ENCODE data around the gene NLRP3. TPM values are rescaled to one million over a fixed set of nuclear protein-coding genes. Genes with fewer than 3 reads are reported as not detected.
"Not testable (repeated sequence)": the region's sequence is repeated elsewhere in the genome, so short reads cannot be mapped to it uniquely, and the experiment has no call there.

Gene NLRP3
- total and polyA plus RNA-seq, 3 experiments from 2014 or later: 1.8 to 3.0 (median 2.6) TPM

DNA sequence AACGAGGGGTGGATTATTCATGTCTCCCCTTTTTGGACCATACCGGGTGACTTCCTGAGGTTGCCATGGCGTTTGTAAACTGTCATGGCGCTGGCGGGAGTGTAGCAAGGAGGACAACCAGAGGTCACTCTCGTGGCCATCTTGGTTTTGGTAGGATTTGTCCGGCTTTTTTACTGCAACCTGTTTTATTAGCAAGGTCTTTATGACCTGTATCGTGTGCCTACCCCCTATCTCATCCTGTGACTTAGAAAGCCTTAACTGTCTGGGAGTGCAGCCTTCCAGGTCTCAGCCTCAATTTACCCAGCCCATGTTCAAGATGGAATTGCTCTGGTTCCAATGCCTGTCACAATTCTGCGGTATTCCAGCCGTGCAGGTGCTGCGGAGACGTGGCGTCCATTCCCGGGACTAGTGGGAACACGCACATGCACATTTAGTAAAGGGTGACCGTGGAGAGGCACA is 44.1 kb upstream of the NLRP3 start:
- peaks cover 6 to 9% (median 8%) of the 10 kb centered on the region in 3 donors for H3K4me1 Mint-ChIP-seq
- Histone ChIP-seq H3K4me3 (ENCODE audit: low read length) (no peak overlapping the region), H3K36me3 (ENCODE audit: insufficient read depth, low read length) (no peaks in the 10 kb centered on the region), H3K27me3 (ENCODE audit: insufficient read depth, low read length, poor library complexity, severe bottlenecking) (no peaks in the 10 kb centered on the region), H3K9me3 (ENCODE audit: low read length) (no peaks in the 10 kb centered on the region), H3K4me1 (ENCODE audit: insufficient read depth, low read length) (no peaks in the 10 kb centered on the region), H3K27ac (ENCODE audit: low read depth, low read length) (no peak overlapping the region)
- POLR2A ChIA-PET: no interaction called here
- DNase-seq: no peak
- CTCF ChIA-PET: interaction anchor here (1.0 to 3.9 kb wide), 5 partner anchors 11 to 159 kb away, joined by 3 to 101 read pairs (median 24); no protein-coding TSS in a partner anchor
- peaks cover 13 to 40% of the 10 kb centered on the region in 2 donors for H3K27me3 Mint-ChIP-seq
- peaks cover 0 to 2% (median 0%) of the 10 kb centered on the region in 3 donors for H3K36me3 Mint-ChIP-seq
- H3K4me3 Mint-ChIP-seq: no peak overlapping the region
- H3K9me3 Mint-ChIP-seq: no peaks in the 10 kb centered on the region
- H3K27ac Mint-ChIP-seq: no peak overlapping the region

- H3K4me3 ChIP-seq (ENCODE audit: low read length): no peak overlapping the region
- H3K27ac Mint-ChIP-seq: no peak overlapping the region
- H3K36me3 Mint-ChIP-seq: peaks cover 0 to 2% (median 0%) of the 10 kb centered on the region in 3 donors
- H3K27me3 ChIP-seq (ENCODE audit: insufficient read depth, low read length, poor library complexity, severe bottlenecking): no peaks in the 10 kb centered on the region
- peak; percentile 28 to 69 (median 38) for DNase-seq
- H3K27ac ChIP-seq (ENCODE audit: low read depth, low read length): no peak overlapping the region
- peaks cover 6 to 9% (median 8%) of the 10 kb centered on the region in 3 donors for H3K4me1 Mint-ChIP-seq
- H3K27me3 Mint-ChIP-seq: peaks cover 12 to 27% of the 10 kb centered on the region in 2 donors
- no peaks in the 10 kb centered on the region for H3K36me3 ChIP-seq (ENCODE audit: insufficient read depth, low read length)
- no peaks in the 10 kb centered on the region for H3K9me3 ChIP-seq (ENCODE audit: low read length)
- ChIA-PET POLR2A (interaction anchor here (0.6 kb wide), 1 partner anchor 61 kb away, joined by 5 read pairs; no protein-coding TSS in a partner anchor), CTCF (interaction anchor here (1.0 to 3.9 kb wide), 16 partner anchors 9 to 329 kb away, joined by 3 to 101 read pairs (median 4); partner anchors contain the start of gene ZNF496)
- no peaks in the 10 kb centered on the region for H3K4me1 ChIP-seq (ENCODE audit: insufficient read depth, low read length)
- H3K4me3 Mint-ChIP-seq: peak overlapping the region; percentile 32 to 77 (median 52)
- H3K9me3 Mint-ChIP-seq: no peaks in the 10 kb centered on the region
These were observed 42.2 kb upstream of the NLRP3 start for GRCh38 chr1:247373721-247374141.

- POLR2A ChIA-PET: not testable (repeated sequence)
- CTCF ChIA-PET: interaction anchor here (1.1 to 3.9 kb wide), 6 partner anchors 8 to 330 kb away, joined by 3 to 101 read pairs (median 20); no protein-coding TSS in a partner anchor
- peaks cover 9 to 25% of the 10 kb centered on the region in 2 donors for H3K27me3 Mint-ChIP-seq
These were observed 41.2 kb upstream of the NLRP3 start for GRCh38 chr1:247374651-247375334.

DNA sequence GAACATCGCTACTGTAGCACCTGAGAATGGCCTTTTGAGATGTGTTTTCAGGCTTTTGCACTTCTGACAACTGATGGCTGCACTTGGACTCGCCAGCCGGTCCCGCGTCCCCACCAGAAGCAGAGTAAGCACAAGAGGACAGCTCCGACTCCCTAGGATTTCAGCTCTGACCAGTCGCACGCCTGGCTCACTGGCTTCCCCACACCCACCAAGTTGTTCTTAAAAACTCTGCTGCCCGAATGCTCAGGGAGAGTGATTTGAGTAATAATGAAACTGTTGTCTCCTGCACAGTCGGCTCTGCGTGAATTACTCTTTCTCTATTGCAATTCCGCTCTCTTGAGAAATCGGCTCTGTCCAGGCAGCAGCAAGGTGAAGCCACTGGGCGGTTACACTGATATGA is 40.2 kb upstream of the NLRP3 start:
- ChIA-PET CTCF (interaction anchor here (3.9 kb wide), 1 partner anchor 13 kb away, joined by 60 read pairs; no protein-coding TSS in a partner anchor), POLR2A (no interaction called here)
- DNase-seq: no peak
- H3K27ac Mint-ChIP-seq: peak overlapping the region in 1 of 8 donors; percentile 33
- Histone ChIP-seq H3K36me3 (ENCODE audit: insufficient read depth, low read length) (no peaks in the 10 kb centered on the region), H3K9me3 (ENCODE audit: low read length) (no peaks in the 10 kb centered on the region), H3K4me3 (ENCODE audit: low read length) (no peak overlapping the region), H3K27me3 (ENCODE audit: insufficient read depth, low read length, poor library complexity, severe bottlenecking) (no peaks in the 10 kb centered on the region), H3K27ac (ENCODE audit: low read depth, low read length) (no peak overlapping the region), H3K4me1 (ENCODE audit: insufficient read depth, low read length) (no peaks in the 10 kb centered on the region)
- no peaks in the 10 kb centered on the region for H3K9me3 Mint-ChIP-seq
- no peak overlapping the region for H3K4me3 Mint-ChIP-seq
- peaks cover 6 to 9% (median 8%) of the 10 kb centered on the region in 3 donors for H3K4me1 Mint-ChIP-seq
- peaks cover 9 to 23% of the 10 kb centered on the region in 2 donors for H3K27me3 Mint-ChIP-seq
- peaks cover 0 to 3% (median 2%) of the 10 kb centered on the region in 3 donors for H3K36me3 Mint-ChIP-seq

More at GRCh38 chr1:247374651-247375334, 41.2 kb upstream of the NLRP3 start:
- H3K27ac ChIP-seq (ENCODE audit: low read depth, low read length); H3K27me3 ChIP-seq (ENCODE audit: insufficient read depth, low read length, poor library complexity, severe bottlenecking); H3K4me1 Mint-ChIP-seq; H3K9me3 Mint-ChIP-seq; DNase-seq; H3K4me1 ChIP-seq (ENCODE audit: insufficient read depth, low read length); H3K36me3 Mint-ChIP-seq; H3K4me3 ChIP-seq (ENCODE audit: low read length); H3K36me3 ChIP-seq (ENCODE audit: insufficient read depth, low read length); H3K9me3 ChIP-seq (ENCODE audit: low read length); H3K27ac Mint-ChIP-seq; H3K4me3 Mint-ChIP-seq: not testable (repeated sequence)

DNA sequence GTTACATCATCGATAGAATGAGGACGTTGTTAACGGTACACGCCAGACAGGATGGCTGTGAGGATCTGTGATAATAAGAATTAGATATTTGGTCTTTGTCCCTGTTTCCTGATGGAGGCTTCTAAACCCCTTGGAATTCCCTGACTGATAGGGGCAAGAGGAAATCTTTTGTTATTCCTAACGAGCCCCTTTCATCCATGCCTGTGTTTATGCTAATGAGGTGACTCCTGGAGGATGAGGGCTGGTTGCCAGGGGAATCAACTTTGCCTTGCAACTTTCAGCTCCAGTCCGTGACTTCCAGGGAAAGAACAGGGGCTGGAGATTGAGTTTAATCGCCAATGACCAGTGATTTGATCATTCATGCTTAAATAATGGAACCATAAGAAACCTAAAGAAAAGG is 39.3 kb upstream of the NLRP3 start:
- Histone ChIP-seq H3K27me3 (ENCODE audit: insufficient read depth, low read length, poor library complexity, severe bottlenecking) (no peaks in the 10 kb centered on the region), H3K36me3 (ENCODE audit: insufficient read depth, low read length) (no peaks in the 10 kb centered on the region), H3K9me3 (ENCODE audit: low read length) (no peaks in the 10 kb centered on the region), H3K4me1 (ENCODE audit: insufficient read depth, low read length) (no peaks in the 10 kb centered on the region), H3K4me3 (ENCODE audit: low read length) (no peak overlapping the region), H3K27ac (ENCODE audit: low read depth, low read length) (no peak overlapping the region)
- Mint-ChIP-seq H3K4me3 (no peak overlapping the region), H3K27ac (no peak overlapping the region), H3K27me3 (peaks cover 10 to 20% of the 10 kb centered on the region in 2 donors), H3K9me3 (no peaks in the 10 kb centered on the region), H3K36me3 (peaks cover 0 to 3% (median 2%) of the 10 kb centered on the region in 3 donors), H3K4me1 (peaks cover 6 to 9% (median 8%) of the 10 kb centered on the region in 3 donors)
- POLR2A ChIA-PET: no interaction called here
- CTCF ChIA-PET: interaction anchor here (1.0 kb wide), 1 partner anchor 14 kb away, joined by 3 read pairs; no protein-coding TSS in a partner anchor
- no peak for DNase-seq

DNA sequence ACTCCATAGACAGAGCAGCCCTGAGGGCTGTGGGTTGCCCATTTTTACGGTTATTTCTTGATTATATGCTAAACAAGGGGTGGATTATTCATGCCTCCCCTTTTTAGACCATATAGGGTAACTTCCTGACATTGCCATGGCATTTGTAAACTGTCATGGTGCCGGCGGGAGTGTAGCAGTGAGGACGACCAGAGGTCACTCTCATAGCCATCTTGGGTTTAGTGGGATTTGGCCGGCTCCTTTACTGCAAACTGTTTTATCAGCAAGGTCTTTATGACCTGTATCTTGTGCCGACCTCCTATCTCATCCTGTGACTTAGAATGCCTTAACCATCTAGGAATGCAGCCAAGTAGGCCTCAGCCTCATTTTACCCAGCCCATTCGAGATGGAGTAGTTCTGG is 38.3 kb upstream of the NLRP3 start:
- H3K27me3 ChIP-seq (ENCODE audit: insufficient read depth, low read length, poor library complexity, severe bottlenecking); POLR2A ChIA-PET; H3K27ac ChIP-seq (ENCODE audit: low read depth, low read length); H3K9me3 Mint-ChIP-seq; H3K27ac Mint-ChIP-seq; H3K9me3 ChIP-seq (ENCODE audit: low read length); H3K4me1 Mint-ChIP-seq; H3K4me3 Mint-ChIP-seq; H3K36me3 Mint-ChIP-seq; H3K36me3 ChIP-seq (ENCODE audit: insufficient read depth, low read length); H3K4me3 ChIP-seq (ENCODE audit: low read length); DNase-seq; H3K4me1 ChIP-seq (ENCODE audit: insufficient read depth, low read length): not testable (repeated sequence)
- peaks cover 8 to 17% of the 10 kb centered on the region in 2 donors for H3K27me3 Mint-ChIP-seq
- CTCF ChIA-PET: interaction anchor here (1.0 kb wide), 1 partner anchor 13 kb away, joined by 3 read pairs; no protein-coding TSS in a partner anchor

GRCh38 chr1:247378334-247379073 is 37.5 kb upstream of the NLRP3 start:
- no peaks in the 10 kb centered on the region for H3K27me3 ChIP-seq (ENCODE audit: insufficient read depth, low read length, poor library complexity, severe bottlenecking)
- no peaks in the 10 kb centered on the region for H3K36me3 ChIP-seq (ENCODE audit: insufficient read depth, low read length)
- no peaks in the 10 kb centered on the region for H3K4me1 ChIP-seq (ENCODE audit: insufficient read depth, low read length)
- H3K4me3 ChIP-seq (ENCODE audit: low read length): no peak overlapping the region
- POLR2A ChIA-PET: interaction anchor here (0.6 kb wide), 1 partner anchor 13 kb away, joined by 3 read pairs; no protein-coding TSS in a partner anchor
- no peak overlapping the region for H3K4me3 Mint-ChIP-seq
- CTCF ChIA-PET: interaction anchor here (1.1 to 1.6 kb wide), 2 partner anchors 11 to 38 kb away, joined by 3 to 6 read pairs; partner anchors contain the start of gene NLRP3
- no peak for DNase-seq
- H3K27me3 Mint-ChIP-seq: peaks cover 8 to 14% of the 10 kb centered on the region in 2 donors
- peaks cover 0 to 3% (median 2%) of the 10 kb centered on the region in 3 donors for H3K36me3 Mint-ChIP-seq
- H3K9me3 ChIP-seq (ENCODE audit: low read length): no peaks in the 10 kb centered on the region
- H3K4me1 Mint-ChIP-seq: peaks cover 3 to 4% (median 4%) of the 10 kb centered on the region in 3 donors
- no peak overlapping the region for H3K27ac ChIP-seq (ENCODE audit: low read depth, low read length)
- no peak overlapping the region for H3K27ac Mint-ChIP-seq
- no peaks in the 10 kb centered on the region for H3K9me3 Mint-ChIP-seq

All from CD8-positive, alpha-beta memory T cell (primary cell).